ENCODE measurements around the gene GCLC. TPM values are rescaled to one million over a fixed set of nuclear protein-coding genes. Genes with fewer than 3 reads are reported as not detected.

Gene GCLC
- total RNA-seq, 1 donor from 2014 or later: 15.9 TPM

DNA sequence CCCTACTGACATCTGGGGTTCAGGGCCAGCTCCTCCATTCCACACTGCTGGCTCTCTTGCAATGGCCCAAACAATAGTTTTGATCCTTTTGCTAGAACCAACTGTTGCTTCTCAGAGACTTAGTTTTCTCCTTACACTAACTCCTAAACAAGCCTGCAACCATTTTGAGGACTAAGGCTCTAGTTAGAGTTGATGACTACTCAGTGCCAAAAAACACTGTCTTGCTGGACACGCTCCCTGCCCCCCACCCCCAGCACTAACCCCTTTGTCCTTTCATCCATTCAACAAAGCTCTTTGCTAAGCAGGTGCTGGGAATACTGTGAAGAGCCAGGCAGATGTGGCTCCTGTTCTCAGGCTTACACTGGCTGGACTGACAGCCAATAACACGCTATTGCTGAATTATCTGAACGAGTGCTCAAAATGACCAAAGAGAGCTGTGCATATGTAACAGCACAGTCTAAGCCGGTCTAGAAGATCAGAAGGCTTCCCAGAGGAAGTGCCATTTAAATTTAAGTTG, 17.6 kb downstream of the GCLC start:
- DNase-seq (ENCODE audit: low spot score in 2 of 2) (no peak), FAIRE-seq (no peak)

DNA sequence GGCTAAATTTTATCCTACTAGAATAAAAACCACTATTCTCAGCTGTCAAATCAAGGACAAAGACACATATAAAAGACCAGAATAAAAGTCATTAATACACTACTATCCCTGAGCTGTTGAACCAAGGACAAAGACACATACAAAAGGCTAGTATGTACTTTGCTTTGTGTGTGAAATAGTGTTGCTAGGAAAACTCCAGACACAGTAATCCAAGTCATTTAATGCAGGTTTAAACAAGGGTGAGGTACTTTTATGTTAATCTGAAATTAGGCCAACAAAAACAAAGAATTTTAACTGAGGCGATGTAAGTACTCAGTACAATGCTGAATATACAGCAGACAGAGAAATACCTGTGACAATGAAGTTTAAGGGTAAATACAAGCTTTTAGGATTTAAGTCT, 18.9 kb downstream of the GCLC start:
- no peak for FAIRE-seq

DNA sequence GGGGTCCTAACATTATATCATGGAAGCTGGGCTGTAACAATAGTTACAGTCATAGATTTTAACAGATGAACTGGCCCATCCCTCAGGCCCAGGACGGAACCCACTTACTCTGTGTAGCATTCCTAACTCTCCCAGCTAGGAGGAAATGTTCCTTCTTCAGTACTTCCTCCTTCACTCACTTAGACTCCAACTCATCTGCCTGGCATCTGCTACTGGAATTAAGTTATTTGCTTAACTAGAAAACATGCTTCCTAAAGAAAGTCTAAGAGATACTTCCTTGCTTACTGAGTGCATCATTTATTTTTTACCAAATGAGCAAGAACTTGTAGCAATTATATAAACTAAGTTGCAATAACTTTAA, 20.5 kb downstream of the GCLC start:
- FAIRE-seq (no peak), DNase-seq (ENCODE audit: low spot score in 2 of 2) (no peak)

More for the DNA sequence above, 18.9 kb downstream of the GCLC start:
- DNase-seq (ENCODE audit: low spot score in 2 of 2): no peak

DNA sequence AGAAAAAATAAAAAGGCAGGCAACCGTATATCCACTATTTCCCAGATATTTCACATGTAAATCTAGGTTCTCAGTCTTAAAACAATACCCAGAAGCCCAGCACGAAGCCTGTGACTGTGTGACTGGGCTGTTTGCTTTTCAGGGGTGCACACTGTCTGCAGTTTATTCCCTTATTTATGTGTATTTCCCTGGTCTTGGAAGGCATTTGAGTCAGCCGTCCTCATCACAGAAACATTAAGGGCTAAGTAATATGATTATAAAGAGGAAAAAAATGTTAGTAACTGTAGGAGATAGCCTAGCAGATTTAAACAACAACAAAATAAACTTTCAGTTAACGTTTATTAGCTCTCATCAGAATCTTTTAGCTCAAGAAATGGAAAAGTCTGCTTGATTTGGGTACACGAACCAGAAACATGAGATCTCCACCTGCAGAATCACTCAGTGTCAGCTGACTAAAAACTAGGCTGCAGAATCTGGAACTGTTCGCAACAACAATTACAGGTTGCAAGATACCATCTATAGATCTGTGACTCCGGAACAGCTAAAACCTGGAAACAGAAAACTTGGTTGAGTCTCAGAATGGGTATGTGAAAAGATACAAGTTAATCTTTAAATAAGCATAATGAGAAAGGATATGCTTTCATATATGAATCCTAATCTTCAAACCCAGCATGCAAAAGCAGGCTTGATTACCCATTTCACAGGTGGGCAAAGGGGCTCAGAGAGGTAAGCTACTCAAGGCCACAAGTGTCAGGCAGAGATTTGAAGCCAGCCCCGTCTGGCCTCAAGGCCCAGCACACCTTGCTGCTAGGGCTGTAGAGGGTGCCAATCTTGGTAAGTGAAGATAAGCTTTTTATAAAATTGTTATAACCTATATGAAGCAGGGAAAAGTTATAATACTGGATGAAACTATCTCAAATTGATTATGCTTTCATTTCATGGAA, 21.1 kb downstream of the GCLC start:
- DNase-seq (ENCODE audit: low spot score in 2 of 2): no peak
- no peak for FAIRE-seq

DNA sequence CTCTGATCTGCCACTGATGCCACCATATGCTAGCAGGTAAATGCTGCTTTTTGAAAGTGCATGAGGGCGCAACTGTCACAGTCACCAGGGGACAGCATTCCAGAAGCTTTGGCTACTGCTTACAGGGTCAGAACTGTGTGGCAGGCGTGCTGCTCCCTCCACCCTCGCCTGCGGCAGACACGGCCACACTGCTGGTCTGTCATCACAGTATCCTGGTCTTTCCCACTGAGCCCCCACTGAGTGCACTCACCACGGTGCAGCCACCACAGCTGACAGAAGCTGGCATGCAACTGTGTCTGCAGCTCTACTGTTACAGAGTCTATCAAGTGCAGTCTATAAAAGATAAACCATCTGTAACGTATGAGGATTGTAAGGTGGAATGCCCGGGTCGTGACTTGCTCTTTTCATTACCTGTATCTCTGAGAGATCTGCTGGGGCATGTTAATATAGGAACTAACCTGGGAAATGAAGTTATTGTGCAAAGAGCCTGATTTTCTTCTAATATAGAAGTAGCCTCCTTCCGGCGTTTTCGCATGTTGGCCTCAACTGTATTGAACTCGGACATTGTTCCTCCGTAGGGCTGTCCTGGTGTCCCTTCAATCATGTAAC, 24.5 kb downstream of the GCLC start:
- FAIRE-seq (no peak), DNase-seq (ENCODE audit: low spot score in 2 of 2) (no peak)

DNA sequence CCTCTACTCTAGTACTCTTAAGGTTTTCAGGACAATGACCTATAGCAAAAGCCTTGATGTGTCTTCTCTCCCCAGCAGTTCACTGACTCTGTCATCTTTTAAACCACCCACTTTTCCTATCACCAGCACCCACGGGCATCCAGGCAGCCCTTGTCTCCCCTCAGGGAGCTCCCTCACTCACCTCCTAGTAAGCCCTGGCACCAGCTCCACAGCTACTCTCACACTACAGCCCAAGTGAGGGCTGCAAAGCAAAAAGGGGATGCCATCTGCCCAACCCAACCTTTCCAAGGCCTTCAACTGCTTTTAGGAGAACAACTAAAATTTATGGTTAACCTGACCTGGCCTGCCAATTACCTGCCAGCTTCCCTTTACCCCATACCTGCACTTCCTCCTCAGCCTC, 26.0 kb downstream of the GCLC start:
- DNase-seq (ENCODE audit: low spot score in 2 of 2) (no peak), FAIRE-seq (no peak)

DNA sequence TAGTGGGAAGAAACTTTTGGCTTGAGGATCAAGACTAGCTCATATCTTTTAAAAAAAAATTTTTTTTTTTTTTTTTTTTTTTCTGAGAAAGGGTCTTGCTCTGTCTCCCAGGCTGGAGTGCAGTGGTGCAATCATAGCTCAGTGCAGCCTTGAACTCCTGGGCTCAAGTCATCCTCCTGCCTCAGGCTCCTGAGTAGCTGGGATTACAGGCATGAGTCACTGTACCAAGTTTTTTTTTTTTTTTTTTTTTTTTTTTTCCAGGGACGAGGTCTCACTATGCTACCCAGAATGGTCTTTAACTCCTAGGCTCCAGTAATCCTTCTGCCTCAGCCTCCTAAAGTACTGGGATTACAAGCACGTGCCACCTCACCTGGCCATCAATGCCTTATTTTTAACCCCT, 27.9 kb downstream of the GCLC start:
- no peak for DNase-seq (ENCODE audit: low spot score in 2 of 2)
- FAIRE-seq: no peak

DNA sequence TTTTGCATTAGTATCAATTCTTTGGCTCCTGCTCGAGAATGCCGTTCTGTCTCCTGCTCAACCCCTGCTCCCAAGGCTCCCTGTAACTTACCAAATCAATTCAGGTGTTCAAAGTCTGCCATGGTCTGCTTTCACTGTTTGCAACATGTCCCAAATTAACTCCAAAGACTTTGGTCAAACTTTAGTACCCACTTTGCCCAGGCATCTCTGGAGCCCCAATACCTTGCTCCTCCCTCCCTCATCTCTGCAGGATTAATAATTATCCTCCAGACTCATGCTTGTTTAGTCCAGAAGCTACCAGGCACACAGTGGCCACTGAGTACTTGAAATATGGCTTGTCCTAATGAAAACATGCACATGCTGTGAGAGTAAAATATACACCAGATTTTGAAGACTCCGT, 30.2 kb downstream of the GCLC start:
- FAIRE-seq (no peak), DNase-seq (ENCODE audit: low spot score in 2 of 2) (no peak)

DNA sequence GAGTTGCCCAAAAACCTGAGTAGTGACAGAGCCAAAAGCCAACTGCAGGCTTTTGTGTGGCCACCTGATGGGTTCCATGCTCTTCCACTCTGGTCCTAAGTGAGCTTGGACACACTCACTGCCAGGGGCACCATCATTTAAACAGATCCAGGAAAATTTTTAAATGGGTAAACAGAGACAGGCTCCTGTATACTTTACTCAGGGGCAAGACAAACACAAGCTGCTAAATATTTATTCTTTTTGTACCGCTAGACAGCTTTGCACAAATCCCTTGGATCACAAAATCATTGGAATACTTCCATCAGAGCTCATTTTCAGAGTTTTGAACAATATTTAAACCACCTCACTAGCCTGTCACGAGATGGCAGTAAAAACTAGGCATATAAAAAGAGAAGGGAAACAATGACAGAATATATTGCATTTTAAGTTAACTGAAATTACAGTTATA, 31.4 kb downstream of the GCLC start:
- no peak for FAIRE-seq

DNA sequence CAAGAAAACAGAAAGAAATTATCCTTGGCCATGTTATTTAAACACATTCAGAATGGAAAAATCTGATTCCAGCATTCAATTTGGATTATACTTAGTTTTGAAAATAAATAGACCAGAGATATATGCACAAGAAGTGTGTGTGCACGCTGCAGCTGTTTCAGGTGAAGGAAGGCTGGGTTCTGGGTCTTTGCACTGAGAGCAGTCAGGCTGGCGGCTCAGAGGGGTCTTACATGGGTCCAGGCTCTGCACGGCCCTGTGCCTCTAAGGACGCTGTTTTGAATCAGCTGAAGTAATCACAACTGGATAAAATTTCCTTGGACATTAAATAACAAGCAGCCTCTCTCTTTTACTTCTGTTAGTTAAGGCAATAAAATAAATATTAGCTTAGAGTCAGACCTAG, 31.8 kb downstream of the GCLC start:
- FAIRE-seq (no peak), DNase-seq (ENCODE audit: low spot score in 2 of 2) (no peak)

More for the DNA sequence above, 31.4 kb downstream of the GCLC start:
- DNase-seq (ENCODE audit: low spot score in 2 of 2): no peak

DNA sequence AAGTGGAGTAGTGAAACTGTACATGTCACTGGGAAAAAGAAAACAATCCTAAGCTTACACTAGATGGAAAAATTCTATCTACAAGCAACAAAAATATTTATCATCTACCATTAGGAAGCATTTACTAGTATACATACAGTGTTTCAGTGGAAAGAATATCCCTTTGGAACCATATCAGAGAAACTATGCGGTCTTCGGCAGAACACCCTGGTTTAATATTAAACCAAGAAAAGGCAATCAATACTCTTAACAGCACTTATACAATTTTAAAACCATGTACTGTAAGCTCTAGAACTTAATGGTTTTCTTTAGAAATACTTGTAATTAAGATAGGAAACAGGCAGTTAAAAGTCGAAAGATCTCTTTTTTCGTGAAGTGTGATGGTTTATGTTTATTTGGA, 32.3 kb downstream of the GCLC start:
- no peak for FAIRE-seq
- DNase-seq (ENCODE audit: low spot score in 2 of 2): no peak

DNA sequence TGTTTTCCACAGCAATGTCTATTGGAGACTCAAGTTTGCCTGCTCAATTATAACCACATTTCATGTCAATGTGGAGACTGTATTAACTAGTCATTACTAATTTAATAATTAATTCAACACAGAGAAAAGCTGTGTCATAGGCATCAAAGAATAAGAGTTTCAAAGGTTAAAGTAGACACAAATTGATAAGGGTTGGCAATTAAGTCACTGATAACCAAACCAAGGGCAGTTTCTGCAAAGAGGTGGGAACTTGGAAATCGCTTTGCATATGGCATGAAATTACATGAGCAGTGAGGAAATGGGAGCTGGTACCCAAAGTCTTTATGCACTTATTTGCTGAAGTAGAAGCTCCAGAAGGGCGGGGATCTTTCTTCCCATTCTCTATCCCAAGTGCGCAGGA, 34.2 kb downstream of the GCLC start:
- FAIRE-seq: no peak
- no peak for DNase-seq (ENCODE audit: low spot score in 2 of 2)

DNA sequence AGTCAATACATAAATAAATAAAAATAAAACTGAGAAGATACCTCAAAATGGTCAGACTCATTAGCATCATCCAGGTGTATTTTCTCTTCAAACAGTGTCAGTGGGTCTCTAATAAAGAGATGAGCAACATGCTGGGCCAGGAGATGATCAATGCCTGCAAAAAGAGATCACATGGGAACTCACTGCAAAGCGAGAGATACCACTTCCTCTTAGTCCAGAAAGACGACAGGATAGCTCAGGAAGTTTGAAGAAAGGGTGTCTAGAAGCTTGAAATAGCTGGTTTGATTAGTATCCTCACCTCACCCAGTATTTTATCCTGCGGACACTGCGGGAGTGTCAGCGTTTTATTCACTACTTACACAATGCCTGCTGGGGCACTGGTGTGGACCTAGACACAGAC, 38.0 kb downstream of the GCLC start:
- FAIRE-seq: no peak
- no peak for DNase-seq (ENCODE audit: low spot score in 2 of 2)

DNA sequence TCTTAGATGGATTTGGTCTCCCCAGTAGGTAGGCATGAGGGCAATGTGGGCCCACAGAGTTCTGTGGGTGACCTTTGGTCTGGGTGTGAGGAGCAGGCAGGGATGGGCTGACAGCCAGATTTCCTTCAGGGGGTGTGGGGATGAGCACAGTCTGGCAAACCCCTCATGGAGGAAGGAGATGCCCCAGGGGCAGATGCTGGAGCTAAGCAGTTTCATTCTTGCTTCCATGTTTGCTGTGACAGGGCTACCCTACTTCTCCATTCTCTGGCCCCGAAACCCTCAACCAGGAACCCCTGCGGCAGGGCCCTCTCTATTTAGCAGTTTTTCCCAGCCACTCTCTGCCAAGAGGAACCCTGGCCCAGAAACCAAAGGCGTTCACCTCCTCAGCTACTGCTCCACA, 40.4 kb downstream of the GCLC start:
- DNase-seq (ENCODE audit: low spot score in 2 of 2): no peak
- FAIRE-seq: no peak

DNA sequence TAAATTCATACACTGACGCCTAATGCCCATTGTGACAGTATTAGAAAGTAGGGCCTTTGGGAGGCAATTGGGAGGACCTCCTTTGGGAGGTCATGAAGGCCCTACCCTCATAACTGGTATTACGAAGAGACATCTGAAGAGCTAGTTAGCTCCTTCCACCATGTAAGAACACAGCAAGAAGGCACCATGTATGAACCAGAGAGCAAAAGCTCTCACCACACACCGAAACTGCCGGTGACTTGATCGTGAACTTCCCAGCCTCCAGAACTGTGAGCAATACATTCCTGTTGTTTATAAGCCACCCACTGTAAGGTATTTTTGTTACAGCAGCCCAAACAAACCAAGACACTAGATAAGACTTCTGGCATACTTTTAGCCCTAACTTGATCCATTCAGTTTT, 41.8 kb downstream of the GCLC start:
- FAIRE-seq (no peak), DNase-seq (ENCODE audit: low spot score in 2 of 2) (no peak)

DNA sequence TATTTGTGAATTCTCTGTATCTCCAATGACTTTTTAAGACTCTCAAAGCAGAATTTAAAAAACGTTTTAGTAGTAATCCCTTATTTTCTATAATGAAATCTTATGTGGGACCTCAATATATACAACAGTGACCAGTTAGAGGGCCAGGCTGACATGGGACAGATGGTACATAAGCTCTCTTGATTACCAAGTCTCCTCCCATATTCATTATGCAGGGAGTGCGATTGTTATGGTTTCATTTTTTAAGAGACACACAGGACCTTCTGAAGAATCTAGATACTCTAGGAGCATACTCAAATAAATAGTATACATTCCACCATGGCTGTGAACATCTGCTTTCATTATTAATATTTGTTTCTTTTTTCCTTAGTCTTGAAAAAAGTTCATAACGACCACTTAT, 43.5 kb downstream of the GCLC start:
- FAIRE-seq: no peak
- no peak for DNase-seq (ENCODE audit: low spot score in 2 of 2)

DNA sequence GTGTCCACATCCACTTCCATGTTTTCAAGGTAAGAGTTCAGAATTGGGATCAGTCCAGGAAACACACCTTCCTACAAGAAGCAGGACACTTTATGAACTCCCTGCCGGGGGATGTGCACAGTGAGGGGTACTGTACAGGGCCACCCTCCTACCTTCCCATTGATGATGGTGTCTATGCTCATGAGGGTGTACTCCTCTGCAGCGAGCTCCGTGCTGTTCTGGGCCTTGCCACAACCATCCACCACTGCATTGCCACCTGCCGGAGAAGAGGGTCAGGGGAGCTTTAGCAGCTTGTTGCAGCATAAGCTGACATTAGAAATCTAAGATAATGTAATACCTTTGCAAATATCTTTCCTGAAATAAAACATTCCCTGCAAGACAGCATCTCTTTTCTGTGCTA, 44.8 kb downstream of the GCLC start:
- FAIRE-seq (no peak), DNase-seq (ENCODE audit: low spot score in 2 of 2) (no peak)

DNA sequence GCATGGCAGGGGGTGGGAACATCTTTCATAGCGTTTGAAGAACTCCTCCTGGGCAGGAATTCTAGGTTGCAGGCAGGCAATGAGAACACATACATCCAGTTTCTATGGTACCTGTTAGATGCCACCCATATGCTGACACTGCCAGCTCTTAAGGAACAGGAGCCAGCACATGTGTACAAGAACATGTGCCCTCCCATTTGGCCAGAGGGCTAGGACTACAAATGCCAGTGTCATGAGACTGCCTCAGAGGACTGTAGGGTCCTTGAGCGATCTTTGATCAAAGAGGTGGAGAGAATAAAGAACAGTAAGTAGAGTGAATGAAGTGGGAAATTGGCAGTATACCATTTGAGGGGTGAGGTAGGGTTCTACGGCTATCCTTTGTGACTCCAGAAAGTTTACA, 45.8 kb downstream of the GCLC start:
- FAIRE-seq: no peak
- no peak for DNase-seq (ENCODE audit: low spot score in 2 of 2)

DNA sequence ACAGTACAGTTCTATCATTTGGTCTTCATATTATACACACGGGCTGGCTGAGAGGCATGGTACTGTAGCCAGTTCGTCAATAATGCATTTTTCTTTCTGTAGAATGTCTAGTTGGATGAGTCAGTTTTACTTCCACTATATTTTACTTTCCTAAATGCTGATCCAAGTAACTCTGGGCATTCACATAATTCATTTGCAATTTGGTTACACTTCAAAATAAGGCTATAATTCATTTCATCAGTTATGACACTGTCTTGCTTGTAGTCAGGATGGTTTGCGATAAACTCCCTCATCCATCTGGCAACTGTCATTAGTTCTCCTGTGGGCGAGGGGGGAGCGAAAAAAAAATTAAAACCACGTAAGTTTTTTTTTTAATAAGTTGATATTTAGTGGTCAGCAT, 46.3 kb downstream of the GCLC start:
- no peak for FAIRE-seq
- DNase-seq (ENCODE audit: low spot score in 2 of 2): no peak

DNA sequence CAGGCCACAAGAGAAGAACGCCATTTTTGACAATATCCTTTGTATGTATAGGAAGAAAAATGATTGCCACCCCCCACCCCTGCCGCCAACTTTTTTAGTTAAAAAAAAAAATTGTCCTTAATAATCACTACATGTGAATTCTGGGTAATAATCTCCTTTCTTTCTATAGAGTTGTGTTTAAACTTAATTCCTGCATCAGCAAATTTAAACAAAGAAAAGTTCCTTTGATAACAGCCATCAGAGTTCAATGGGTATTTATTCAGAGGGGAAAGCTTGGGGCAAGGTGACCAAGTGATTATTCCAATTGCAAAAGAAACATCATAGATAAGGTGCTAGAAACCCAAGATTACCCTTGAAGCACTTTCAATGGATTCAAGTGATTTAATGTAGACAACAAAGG, 47.0 kb downstream of the GCLC start:
- FAIRE-seq: no peak
- DNase-seq (ENCODE audit: low spot score in 2 of 2): no peak

DNA sequence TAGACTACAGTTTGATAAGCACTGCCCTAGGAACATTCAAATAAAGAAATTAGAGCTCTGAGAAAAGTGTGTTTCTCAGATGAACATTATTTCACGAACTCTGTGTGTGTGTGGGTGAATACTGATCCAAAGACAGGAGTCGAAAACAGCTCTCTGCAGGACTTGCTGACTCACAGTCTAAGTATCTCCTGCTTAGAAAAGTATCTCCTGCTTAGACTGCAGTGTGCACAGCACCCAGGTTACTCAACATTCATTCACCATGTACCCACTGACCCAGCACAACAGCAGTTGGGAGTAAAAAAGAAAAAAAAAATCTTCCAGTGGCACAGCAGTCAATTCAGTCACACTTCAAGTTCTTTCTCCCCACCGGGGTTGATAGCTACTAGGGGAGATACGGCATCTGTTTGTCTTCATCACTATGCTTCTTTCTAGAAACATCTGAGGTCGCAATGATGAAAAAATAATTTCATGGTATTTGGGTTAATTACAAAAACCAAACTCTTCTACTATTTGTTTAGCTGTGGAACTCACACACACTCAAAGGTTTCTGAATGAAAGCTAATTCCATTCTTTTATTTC, 48.0 kb downstream of the GCLC start:
- FAIRE-seq (no peak), DNase-seq (ENCODE audit: low spot score in 2 of 2) (no peak)
